ENCODE data around the gene AP1M1.
"Not testable (repeated sequence)": the region's sequence is repeated elsewhere in the genome, so short reads cannot be mapped to it uniquely, and the experiment has no call there.

AP1M1 gene

DNA sequence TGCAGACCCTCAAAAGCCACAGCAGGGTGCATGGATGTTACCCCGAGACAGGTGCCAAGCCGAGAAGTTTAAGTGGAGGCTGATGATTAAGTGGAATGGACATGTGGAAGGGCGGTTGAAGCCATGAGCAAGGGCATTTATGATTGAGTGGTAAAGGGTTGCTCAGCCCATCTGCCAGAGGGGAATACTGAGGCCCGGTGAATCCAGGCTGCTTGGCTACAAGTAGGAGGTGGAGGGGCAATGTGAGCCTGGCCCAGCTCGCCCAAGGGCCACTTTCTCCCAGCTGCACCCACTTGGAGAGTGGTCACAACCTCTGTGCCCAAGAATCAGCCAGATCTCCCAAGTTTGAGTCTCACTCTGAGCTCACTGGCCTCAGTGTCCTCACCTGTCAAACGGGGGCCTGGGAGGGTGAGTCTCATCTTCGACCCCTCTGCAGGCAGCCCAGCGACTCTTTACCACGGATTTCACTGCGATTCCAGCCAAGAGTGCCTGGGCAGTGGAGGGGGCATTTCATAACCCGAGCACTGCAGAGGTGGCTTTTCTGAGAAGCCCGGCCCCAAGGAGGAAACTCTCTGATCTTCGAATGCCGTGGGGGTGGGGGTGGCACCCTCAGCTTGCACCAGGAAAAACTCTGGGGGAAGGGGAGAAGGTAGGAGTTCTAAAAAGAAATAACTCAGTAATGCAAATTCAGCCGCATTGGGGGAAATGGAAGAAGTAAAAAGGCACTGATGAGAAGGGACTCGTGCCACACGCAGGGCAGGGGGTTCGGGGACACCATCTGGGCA lies 64.1 kb downstream of the AP1M1 start:
- no peak for DNase-seq (ENCODE audit: low read depth, low spot score)

- no peak for DNase-seq (ENCODE audit: low read depth, low spot score)
Measured at GRCh38 chr19:16262618-16263017, 64.9 kb downstream of the AP1M1 start.

DNA sequence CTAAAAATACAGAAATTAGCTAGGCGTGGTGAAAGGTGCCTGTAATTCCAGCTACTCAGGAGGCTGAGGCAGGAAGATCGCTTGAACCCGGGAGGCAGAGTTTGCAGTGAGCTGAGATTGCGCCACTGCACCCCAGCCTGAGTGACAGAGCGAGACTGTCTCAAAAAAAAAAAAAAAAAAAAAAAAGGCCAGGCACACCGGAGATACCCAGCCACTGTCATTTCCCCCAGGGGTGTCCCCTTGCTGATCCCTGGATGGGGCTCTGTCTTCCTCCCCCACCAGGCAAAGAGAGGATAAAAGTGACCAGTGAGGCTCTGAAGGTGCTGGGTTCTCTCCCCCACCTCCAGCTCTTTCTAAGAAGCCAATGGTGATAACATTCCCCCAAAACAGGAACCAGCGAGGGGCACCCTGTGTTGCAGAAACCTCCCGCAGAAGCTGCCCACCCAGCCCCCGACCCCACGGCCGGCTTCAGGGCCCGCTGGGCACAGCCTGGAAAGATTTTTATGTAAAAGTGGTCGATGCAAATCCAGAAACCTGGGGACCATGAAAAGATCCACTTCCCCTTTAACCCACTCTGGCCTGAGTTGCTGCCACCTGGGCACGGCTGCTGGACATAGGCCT lies 65.5 kb downstream of the AP1M1 start:
- no peak for DNase-seq (ENCODE audit: low read depth, low spot score)

- no peak for DNase-seq (ENCODE audit: low read depth, low spot score)
Measured at GRCh38 chr19:16265205-16265604, 67.5 kb downstream of the AP1M1 start.

DNA sequence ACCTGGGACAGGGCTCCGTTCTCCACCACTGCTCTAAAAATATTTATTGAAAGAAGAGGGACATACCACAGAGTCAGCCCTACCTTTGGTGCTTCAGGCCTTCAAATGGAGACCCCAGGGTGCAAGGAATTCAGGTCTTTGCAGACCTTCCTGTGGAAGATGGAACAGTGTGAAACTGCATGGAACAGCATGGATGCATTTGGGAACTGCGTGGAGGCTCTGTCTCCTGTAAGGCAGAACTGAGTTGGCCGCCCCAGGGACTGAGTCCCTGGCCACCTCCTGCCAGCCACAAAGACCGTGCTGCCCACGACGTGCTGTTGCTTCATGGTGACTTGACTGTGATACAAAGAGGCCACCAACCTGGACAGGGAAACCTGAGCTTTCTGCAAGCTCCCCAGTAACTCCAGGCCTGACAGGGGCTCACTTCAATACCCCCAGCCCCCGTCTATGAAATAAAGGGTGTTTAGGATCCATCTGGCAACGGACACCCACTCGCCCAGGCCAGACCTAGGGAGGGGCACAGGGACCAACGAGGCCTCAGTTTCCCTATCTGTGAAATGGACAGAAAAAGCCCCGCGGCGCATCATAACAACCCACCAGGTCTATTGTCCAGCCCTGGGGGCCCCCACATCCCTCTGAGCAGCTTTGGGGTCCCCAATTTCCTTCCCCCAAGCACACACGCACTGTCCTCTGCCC lies 68.3 kb downstream of the AP1M1 start:
- no peak for DNase-seq (ENCODE audit: low read depth, low spot score)

DNA sequence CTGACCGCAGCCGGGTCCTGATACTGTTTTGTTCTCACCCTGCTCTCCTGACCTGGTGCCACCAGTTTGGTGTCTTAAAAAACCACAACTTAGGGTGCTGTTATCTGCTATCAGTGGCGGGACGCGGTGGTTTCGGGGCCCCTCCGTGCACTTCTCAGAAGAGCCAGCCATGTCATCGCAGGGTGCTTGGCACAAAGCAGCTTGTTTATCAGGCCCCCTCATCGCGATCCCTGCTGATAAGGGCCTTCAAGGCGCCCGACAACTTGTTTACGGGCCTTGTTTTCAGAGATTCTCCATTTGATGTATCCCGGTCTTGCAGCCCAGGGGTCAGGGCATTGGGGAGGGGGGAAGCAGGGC lies 68.9 kb downstream of the AP1M1 start:
- DNase-seq (ENCODE audit: low read depth, low spot score), result no peak

GRCh38 chr19:16268676-16269319 lies 71.1 kb downstream of the AP1M1 start:
- no peak for DNase-seq (ENCODE audit: low read depth, low spot score)

DNA sequence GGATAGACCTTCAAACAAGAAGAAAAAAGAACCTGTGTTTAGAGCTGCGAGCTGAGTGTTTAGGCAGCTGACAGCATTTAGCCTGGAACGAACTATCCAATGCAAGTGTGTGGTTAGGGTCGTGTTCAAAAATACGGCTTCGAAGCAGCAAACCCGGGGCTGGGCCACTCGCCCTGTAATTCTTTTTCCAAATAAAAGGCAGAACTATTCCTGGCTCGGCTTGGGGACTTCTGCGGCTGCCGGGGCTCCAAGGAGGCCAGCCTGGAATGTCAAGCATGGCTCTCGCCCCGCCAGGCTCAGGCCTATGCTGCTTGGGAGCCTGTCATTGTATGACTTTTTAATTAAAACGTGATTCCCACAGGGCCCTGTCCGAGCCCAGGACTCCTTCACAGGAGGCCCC lies 75.2 kb downstream of the AP1M1 start:
- no peak for DNase-seq (ENCODE audit: low read depth, low spot score)

GRCh38 chr19:16274447-16274846 lies 76.7 kb downstream of the AP1M1 start:
- no peak for DNase-seq (ENCODE audit: low read depth, low spot score)

GRCh38 chr19:16280306-16280705 lies 82.6 kb downstream of the AP1M1 start:
- DNase-seq (ENCODE audit: low read depth, low spot score), result no peak

GRCh38 chr19:16281743-16282142 lies 84.0 kb downstream of the AP1M1 start:
- DNase-seq (ENCODE audit: low read depth, low spot score), result no peak

DNA sequence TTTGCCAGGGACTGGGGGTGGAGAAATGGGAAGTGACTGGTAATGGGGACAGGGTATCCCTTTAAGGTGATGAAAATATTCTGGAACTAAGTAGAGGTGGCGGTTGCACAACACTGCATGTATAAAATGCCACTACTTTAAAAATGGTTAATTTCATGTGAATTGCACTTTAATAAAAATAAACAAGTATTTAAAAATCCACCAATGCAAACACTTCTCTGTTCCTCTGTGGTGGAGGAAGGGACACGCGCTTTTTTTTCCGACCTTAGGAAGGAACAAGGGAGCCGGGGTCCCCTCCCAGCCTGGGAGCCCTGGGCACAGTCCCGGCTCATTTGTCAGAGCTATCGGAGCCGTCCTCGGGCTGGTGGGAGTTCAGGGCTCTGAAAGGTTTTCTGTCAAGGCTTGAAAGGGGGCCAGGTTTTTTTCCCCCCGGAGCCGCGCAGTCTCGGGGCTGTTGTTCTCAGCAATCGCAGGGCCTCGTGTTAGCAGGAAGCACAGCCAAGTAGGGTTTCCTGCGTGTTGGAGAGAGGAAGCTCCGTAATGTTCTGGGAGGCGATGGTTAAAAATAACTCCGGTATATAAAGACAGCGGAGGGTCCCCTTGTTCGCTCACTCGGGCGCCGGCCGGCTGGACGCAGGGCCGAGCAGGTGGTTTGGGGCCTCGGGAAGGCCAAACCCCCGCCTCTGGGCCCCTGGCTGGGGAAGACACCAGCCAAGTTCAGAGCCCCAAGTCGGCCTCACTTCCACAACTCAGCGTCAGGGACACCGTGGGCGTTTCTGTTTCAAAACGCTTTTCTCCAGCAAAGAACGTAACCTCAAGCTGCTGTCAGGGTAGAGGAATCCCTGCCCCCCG lies 85.7 kb downstream of the AP1M1 start:
- DNase-seq (ENCODE audit: low read depth, low spot score), result no peak

GRCh38 chr19:16284505-16284904 lies 86.8 kb downstream of the AP1M1 start:
- DNase-seq (ENCODE audit: low read depth, low spot score), result no peak

DNA sequence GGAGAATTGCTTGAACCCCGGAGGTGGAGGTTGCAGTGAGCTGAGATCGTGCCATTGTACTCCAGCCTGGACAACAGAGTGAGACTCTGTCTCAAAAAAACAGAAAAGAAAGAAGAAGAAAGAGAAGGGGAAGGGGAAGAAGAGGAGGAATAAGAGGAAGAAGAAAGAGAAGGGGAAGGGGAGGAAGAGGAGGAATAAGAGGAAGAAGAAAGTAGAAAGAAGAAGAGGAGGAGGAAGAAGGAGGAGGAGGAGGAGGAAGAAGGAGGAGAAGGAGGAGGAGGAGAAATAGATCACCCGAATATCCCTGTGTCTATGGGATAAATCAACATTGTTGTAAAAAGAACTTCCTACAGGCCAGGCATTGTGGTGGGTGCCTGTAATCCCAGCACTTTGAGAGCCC lies 87.4 kb downstream of the AP1M1 start:
- not testable (repeated sequence) for DNase-seq (ENCODE audit: low read depth, low spot score)

GRCh38 chr19:16285769-16286498 lies 88.2 kb downstream of the AP1M1 start:
- DNase-seq (ENCODE audit: low read depth, low spot score), result no peak

DNA sequence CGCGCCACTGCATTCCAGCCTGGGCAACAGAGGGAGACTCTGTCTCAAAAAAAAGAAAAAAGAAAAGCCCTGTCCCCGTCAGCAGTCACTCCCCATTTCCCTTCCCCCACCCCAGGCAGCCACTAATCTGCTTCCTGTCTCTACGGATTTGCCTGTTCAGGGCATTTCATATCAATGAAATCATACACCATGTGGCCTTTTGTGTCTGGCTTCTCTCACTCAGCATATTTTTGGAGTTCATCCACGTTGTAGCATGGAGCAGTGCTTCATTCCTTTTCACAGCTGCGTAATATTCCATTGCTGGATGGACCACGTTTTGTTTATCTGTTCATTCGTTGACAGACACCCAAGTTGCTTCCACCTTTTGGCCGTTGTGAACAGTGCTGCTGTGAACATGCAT lies 90.8 kb downstream of the AP1M1 start:
- no peak for DNase-seq (ENCODE audit: low read depth, low spot score)

DNA sequence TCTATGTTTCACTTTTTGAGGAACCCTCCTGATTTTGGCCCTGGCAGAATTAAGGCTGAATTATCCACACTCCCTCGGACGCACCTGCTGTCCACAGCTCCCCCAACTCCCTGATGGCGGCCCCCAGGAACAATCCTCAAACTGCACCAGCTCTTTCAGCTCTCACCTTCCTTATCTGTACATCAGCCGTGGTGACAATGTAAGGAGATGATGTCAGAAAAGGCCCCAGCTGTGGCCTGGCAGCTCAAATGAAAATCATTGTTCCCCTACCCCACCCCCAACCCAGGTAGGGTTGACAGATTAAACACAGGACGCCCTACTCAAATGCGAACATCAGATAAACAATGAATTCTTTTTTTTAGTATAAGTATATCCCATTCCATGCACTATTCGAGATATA lies 91.9 kb downstream of the AP1M1 start:
- no peak for DNase-seq (ENCODE audit: low read depth, low spot score)

- no peak for DNase-seq (ENCODE audit: low read depth, low spot score)
Measured at GRCh38 chr19:16290692-16291091, 93.0 kb downstream of the AP1M1 start.

GRCh38 chr19:16293118-16294091 lies 95.7 kb downstream of the AP1M1 start:
- DNase-seq (ENCODE audit: low read depth, low spot score), result peak; percentile 46

- no peak for DNase-seq (ENCODE audit: low read depth, low spot score)
Measured at GRCh38 chr19:16295057-16295456, 97.3 kb downstream of the AP1M1 start.
